Cardiac fibroblast (primary cell): ENCODE results near the gene COMMD7.
"Not testable (repeated sequence)": the region's sequence is repeated elsewhere in the genome, so short reads cannot be mapped to it uniquely, and the experiment has no call there.

Experiments
- DNase-seq, 2 donors: peaks; one replicate each; pipeline versions ENCODE4 v3.0.0 to v3.0.0-alpha.2; 2010; ENCODE audit warnings: low read depth in 2 of 2
- H3K4me3 ChIP-seq, 2 donors: replicated peaks in 1 of 2; 1 replicate in 1 of 2; 2 replicates in 1 of 2; pipeline ENCODE4 v1.5.1; 2011; ENCODE audit warnings: low read depth in 2 of 2, low read length in 2 of 2, mild to moderate bottlenecking in 2 of 2, moderate library complexity in 1 of 2
- CTCF ChIP-seq: IDR thresholded peaks from one replicate; pipeline ENCODE4 v1.5.1; 2011; ENCODE audit warnings: low read depth, mild to moderate bottlenecking, low read length, inconsistent platforms

COMMD7 gene

GRCh38 chr20:32777177-32777956, 34.1 kb upstream of the COMMD7 start:
- no peak for DNase-seq
- no peak overlapping the region for H3K4me3 ChIP-seq
- TF ChIP-seq CTCF, result no peak

- no peak for TF ChIP-seq CTCF
- no peak overlapping the region for H3K4me3 ChIP-seq
- DNase-seq, result no peak
These were observed 32.2 kb upstream of the COMMD7 start for GRCh38 chr20:32775336-32775991.

- no peak for DNase-seq
- no peak for TF ChIP-seq CTCF
- no peak overlapping the region for H3K4me3 ChIP-seq
These were observed 30.6 kb upstream of the COMMD7 start for GRCh38 chr20:32773855-32774254.

- no peak for DNase-seq
- no peak for TF ChIP-seq CTCF
- H3K4me3 ChIP-seq, result no peak overlapping the region
These were observed 30.0 kb upstream of the COMMD7 start for GRCh38 chr20:32773223-32773622.

- DNase-seq, result no peak
- TF ChIP-seq CTCF, result no peak
These were observed 28.8 kb upstream of the COMMD7 start for GRCh38 chr20:32772046-32772445.

GRCh38 chr20:32767418-32768198, 24.3 kb upstream of the COMMD7 start:
- DNase-seq, result no peak
- H3K4me3 ChIP-seq, result no peak overlapping the region
- no peak for TF ChIP-seq CTCF

More at GRCh38 chr20:32772046-32772445, 28.8 kb upstream of the COMMD7 start:
- H3K4me3 ChIP-seq, result no peak overlapping the region

- DNase-seq, H3K4me3 ChIP-seq: not testable (repeated sequence)
These were observed 22.1 kb upstream of the COMMD7 start for GRCh38 chr20:32765230-32765875.
